Astrocyte of the hippocampus (primary cell): ENCODE results near the gene TMPRSS9.
A peak's percentile ranks its signal among the peaks of the same experiment; 100 is the strongest.
"Not testable (repeated sequence)": the region's sequence is repeated elsewhere in the genome, so short reads cannot be mapped to it uniquely, and the experiment has no call there.

Source experiments
- DNase-seq: peaks from one replicate; pipeline ENCODE4 v3.0.0; 2011; ENCODE audit warnings: low read depth, low spot score

TMPRSS9 gene

DNA sequence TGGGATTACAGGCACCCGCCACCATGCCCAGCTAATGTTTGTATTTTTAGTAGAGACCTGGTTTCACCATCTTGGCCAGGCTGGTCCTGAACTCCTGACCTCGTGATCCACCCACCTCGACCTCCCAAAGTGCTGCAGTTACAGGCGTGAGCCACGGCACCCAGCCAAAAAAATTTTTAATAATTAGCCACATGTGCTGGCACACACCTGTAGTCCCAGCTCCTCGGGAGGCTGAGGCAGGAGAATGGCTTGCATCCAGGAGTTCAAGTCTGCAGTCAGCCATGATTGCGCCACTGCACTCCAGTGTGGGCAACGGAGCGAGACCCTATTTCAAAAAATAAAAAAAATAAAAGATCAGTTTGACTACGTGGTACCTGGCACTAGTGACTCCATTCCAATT, 98.7 kb downstream of the TMPRSS9 start:
- DNase-seq = not testable (repeated sequence)

DNA sequence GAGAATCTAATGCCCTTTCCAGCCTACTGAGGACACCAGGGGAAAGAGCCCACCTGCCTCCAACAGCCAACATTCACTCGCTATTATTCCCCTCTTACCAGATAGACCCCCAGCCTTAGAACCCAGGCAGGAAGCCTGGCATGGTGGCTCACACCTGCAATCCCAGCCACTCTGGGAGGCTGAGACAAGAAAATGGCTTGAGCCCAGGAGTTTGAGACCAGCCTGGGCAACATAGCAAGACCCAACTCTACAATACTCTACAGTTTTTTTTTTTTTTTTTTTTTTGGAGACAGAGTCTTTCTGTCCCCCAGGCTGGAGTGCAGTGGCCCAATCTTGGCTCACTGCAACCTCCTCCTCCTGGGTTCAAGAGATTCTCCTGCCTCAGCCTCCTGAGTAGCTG, 100.2 kb downstream of the TMPRSS9 start:
- DNase-seq = no peak

DNA sequence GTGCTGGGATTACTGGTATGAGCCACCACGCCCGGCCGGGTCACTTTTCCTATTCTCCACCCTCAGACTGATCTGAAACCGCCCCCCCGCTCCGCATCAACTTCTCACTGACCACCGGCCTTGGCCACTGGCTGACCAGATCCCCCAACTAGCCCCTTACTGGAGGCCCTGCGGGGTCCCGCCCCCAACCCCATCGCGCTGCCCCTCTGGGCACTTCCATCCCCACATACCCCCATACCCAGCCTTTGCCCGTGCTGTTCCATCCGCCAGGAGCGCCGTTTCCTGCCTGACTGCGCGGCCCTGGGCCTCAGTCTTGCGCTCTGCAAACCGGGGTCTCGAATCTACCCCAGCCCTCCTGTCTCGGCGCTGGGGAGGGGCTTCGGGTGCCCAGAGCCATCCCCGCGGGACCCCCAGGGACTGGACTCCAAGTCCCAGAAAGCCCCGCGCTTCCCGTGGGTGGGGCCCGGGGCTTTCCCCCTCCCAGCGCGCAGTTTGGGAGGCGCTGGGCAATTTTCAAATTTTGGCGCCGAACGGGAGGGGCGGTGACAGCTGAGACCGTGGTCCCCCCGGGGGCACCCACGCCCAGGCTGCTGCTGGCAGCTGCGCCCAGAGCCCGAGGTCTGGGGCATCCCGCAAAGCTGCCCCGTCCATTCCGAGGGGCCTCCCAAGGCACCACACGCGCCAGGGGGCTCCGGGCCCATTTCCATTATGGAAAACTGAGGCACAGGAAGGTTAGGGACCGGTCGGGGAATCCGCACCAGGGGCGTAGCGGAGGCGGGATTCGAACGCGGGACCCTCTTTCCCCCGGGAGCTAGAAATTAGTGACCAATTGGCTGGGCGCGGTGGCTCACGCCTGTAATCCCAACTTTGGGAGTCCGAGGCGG, 101.9 kb downstream of the TMPRSS9 start:
- peak; percentile 84 for DNase-seq

DNA sequence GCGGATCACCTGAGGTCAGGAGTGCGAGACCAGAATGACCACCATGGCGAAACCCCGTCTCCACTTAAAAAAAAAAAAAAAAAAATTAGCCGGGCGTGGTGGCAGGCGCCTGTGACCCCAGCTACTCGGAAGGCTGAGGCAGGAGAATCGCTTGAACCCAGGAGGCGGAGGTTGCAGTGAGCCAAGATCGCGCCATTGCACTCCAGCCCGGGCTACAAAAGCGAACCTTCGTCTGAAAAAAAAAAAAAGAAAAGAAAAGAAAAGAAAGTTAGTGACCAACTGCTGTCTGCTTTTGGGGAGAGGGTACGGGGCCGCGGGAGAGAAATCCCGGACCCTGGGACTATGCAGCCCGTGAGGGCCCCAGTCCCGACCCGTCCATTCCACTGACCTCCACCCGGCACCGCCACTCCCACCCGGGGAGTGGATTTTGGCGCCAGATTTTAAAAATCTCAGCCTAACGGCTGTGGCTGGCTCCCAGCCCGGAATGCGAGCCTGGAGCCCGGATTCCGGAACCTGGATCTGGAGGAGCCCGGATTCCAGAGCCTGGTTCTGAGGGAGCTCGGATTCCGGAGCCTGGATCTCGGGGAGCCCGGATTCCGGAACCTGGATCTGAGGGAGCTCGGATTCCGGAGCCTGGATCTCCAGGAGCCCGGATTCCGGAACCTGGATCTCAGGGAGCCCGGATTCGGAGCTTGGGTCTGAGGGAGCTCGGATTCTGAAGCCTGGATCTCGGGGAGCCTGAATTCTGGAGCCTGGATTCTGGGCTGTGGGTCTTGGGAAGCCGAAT, 102.8 kb downstream of the TMPRSS9 start:
- peak; percentile 97 for DNase-seq

GRCh38 chr19:2463694-2464093, 103.6 kb downstream of the TMPRSS9 start:
- not testable (repeated sequence) for DNase-seq

- DNase-seq = no peak
Observed at GRCh38 chr19:2464389-2464788, 104.3 kb downstream of the TMPRSS9 start.

DNA sequence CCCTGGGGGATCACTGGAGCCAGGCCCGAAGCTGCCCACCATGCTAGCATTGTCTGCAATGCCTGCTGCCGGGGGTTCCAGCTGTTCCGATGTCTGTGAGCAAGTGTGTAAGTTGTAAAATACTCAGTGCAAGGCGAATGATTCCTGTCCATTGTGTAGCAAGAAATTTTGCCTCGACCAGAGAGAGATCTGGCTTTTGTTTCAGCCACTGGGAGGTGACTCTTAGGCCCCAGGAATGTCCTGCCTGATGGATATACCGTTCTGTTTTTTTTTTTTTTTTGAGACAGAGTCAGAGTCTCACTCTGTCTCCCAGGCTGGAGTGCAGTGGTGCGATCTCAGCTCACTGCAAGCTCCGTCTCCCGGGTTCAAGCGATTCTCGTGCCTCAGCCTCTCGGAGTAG, 108.5 kb downstream of the TMPRSS9 start:
- no peak for DNase-seq

DNA sequence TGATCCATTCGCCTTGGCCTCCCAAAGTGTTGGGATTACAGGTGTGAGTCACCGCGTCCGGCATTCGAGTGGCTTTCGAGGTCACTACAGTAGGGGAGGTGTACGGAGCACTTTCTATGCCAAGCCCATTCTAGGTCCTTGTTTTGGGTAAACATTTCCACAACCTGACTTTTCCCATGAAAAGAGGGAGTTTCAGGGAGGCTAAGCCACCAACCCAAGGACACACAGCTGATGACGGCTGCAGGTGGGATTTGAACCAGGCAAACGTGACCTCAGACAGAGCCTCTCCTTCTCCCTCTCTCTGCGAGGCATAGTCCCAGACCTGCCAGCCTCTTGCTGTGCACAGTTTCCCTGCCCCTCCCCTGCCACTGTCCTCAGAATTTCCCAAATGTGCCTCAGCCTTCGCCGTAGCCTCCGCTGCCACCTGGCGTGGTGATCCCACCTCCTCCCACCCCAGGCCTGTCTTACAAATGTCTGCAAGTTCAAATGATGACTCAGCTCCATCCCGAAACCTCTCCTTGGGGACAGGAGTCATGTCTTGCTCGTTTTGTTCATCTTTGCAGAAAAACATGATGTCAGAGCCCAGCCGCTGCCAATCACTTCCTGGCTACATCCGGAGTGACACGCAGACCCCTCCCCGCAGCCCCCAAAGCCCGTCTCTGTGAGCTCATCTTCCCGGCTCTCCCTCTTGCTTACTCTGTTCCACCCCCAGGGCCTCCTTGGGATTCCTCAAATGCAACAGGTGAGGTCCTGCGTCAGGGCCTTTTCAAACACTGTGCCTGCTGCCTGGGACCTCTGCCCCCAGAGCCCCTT, 109.2 kb downstream of the TMPRSS9 start:
- DNase-seq = peak; percentile 84

- not testable (repeated sequence) for DNase-seq
Observed at GRCh38 chr19:2469915-2470200, 109.8 kb downstream of the TMPRSS9 start.

- DNase-seq = peak; percentile 98
Observed at GRCh38 chr19:2474232-2475017, 114.4 kb downstream of the TMPRSS9 start.

DNA sequence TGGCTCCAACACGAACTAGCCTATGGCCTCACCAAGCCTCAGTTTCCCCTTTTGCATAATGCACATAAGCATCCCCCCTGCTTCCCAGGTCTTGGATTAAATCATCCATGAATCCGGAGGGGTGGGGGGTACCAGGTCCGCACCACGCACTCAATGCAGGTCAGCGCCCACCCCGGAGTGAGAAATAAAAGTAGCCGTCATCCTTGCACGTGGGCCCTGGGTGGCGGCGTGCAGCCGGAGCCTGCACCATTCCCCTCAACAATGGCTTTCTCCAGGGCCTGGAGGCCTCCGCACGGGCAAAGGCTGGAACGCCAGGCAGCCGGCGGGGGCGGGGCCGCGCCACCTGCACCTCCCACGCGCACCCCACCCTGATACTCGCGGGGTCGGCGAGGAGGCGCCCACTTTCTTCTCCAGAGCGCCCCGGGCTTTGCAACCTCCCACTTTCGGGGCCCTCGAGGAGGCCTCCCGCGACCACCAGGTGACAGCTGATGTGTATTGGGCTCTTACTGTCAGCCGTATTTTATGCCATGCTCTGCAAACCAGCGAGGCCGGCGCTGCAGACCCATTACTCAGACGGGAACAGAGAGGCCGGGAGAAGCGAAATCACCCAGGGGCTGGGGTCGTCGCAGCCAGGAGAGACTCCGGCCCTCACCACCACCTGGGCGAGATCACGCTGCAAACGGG, 115.1 kb downstream of the TMPRSS9 start:
- DNase-seq = peak; percentile 79
